ENCODE measurements around the gene PTPN20.

GRCh38 chr10:47010036-47010435, 98.8 kb downstream of the PTPN20 start:
- TF ChIP-seq HOXA7 (CRISPR knock-in tag; IDR thresholded peaks at IDR 0.05), result no peak
- no peak for TF ChIP-seq CHD4 (IDR thresholded peaks at IDR 0.05; ENCODE audit: borderline replicate concordance)
- no peak for TF ChIP-seq CTCF (IDR thresholded peaks at IDR 0.05)
- no peak for TF ChIP-seq HMGXB4 (CRISPR knock-in tag; IDR thresholded peaks at IDR 0.05; ENCODE audit: borderline replicate concordance)
- TF ChIP-seq FOSL2 (IDR thresholded peaks at IDR 0.05), result no peak
- no peak for TF ChIP-seq FOSL2 (CRISPR knock-in tag; IDR thresholded peaks at IDR 0.05)
